Smooth muscle cell (in vitro differentiated cells): ENCODE measurements around the gene RERE. TPM values are rescaled to one million over a fixed set of nuclear protein-coding genes. Genes with fewer than 3 reads are reported as not detected.
A peak's percentile ranks its signal among the peaks of the same experiment; 100 is the strongest.

Experiments
- DNase-seq: peaks from one replicate; lab custom pipeline; 2025; ENCODE audit not compliant: unreplicated experiment; lab: John Stamatoyannopoulos, UW
- H2AFZ ChIP-seq: fragments of 200-600 bp; sonication (generic); 2 replicates; pipeline ENCODE4 v1.6.0; 2016; ENCODE audit warnings: antibody characterized with exemption, low read depth, mild to moderate bottlenecking
- H3F3A ChIP-seq: fragments of 200-600 bp; sonication (generic); 2 replicates; pipeline ENCODE4 v1.6.0; 2017; ENCODE audit warnings: antibody characterized with exemption, low read depth
- H3K27ac ChIP-seq: fragments of 200-600 bp; sonication (generic); 2 replicates; pipeline ENCODE4 v1.5.1; 2016; ENCODE audit warnings: low read depth, mild to moderate bottlenecking
- H3K27me3 ChIP-seq: fragments of 200-600 bp; sonication (generic); 2 replicates; pipeline ENCODE4 v1.6.1; 2016; ENCODE audit warnings: low read depth, mild to moderate bottlenecking
- H3K36me3 ChIP-seq: fragments of 200-600 bp; sonication (generic); 2 replicates; pipeline ENCODE4 v1.5.1; 2016; ENCODE audit warnings: low read depth
- H3K4me1 ChIP-seq: fragments of 200-600 bp; sonication (generic); 2 replicates; pipeline ENCODE4 v1.5.1; 2016; ENCODE audit warnings: low read depth
- H3K4me2 ChIP-seq: fragments of 200-600 bp; sonication (generic); 2 replicates; pipeline ENCODE4 v1.6.0; 2016; ENCODE audit warnings: mild to moderate bottlenecking
- H3K4me3 ChIP-seq: fragments of 200-600 bp; sonication (generic); 2 replicates; pipeline ENCODE4 v1.5.1; 2016; ENCODE audit warnings: mild to moderate bottlenecking
- H3K79me2 ChIP-seq: fragments of 200-600 bp; sonication (generic); 2 replicates; pipeline ENCODE4 v1.6.0; 2016; ENCODE audit warnings: low read depth, mild to moderate bottlenecking
- H3K9ac ChIP-seq: fragments of 200-600 bp; sonication (generic); 2 replicates; pipeline ENCODE4 v1.6.0; 2016; ENCODE audit warnings: low read depth
- H3K9me3 ChIP-seq: fragments of 200-600 bp; sonication (generic); replicated peaks from 2 replicates; pipeline ENCODE4 v1.5.1; 2016; ENCODE audit warnings: low read depth
- H4K20me1 ChIP-seq: fragments of 200-600 bp; sonication (generic); 2 replicates; pipeline ENCODE4 v1.6.0; 2016; ENCODE audit warnings: low read depth
- WGBS: methylation state at CpG from one replicate; pipeline ENCODE4 v1.1.7; 2016; ENCODE audit warnings: low lambda C conversion rate; 5-methylcytosine and 5-hydroxymethylcytosine counted together
- polyA plus RNA-seq: library from polyadenylated mRNA; unstranded; fragments of >200 nt; fragmentation: Nextera tagmentation; extraction: Ambion mirVana; gene quantifications from 2 replicates; pipeline ENCODE4 v1.2.1, GENCODE V29; 2016
- total RNA-seq: library from RNA; depleted of rRNA; stranded (reverse); fragments of >200 nt; gene quantifications from 2 replicates; pipeline ENCODE4 v1.2.3, GENCODE V29; 2014
- TF ChIP-seq, protein P1 (sequence below): fragments of 200-600 bp; sonication (generic); IDR thresholded peaks from 2 replicates; pipeline ENCODE4 v1.5.1; 2017; ENCODE audit warnings: borderline replicate concordance, mild to moderate bottlenecking, antibody characterized with exemption; ENCODE audit not compliant: insufficient read depth, poor library complexity, severe bottlenecking

Gene RERE
- total and polyA plus RNA-seq, 2 experiments from 2014 or later: 45.6 to 59.2 TPM

DNA sequence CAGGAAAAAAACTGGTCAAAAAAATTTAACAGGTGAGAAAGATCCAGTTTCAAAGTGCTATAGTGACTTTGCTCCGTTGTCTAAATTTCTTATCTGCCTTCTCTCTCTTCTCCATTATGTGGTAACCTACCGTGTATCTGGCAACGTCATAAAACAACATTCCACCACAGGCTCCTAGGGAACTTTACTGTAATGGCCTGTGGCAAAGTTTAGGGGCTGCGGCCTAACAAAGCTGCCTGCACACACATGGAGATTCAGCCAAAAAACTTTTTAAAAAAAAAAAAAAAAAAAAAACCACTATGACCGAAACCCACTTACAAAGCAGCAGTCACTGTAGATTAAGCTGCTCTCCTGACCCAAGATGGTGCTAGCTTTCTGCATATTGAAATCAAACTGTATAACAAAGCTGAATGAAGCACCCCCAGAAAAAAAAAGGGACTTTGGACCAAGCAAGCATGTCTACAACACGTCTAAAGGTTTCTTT is 296.9 kb downstream of the RERE start:
- Histone ChIP-seq H3K27me3 (no peaks in the 10 kb centered on the region), H3K9ac (no peak overlapping the region), H2AFZ (no peak overlapping the region), H3K4me2 (peak overlapping the region; percentile 27), H3F3A (peaks cover 22% of the 10 kb centered on the region), H3K9me3 (no peaks in the 10 kb centered on the region), H3K79me2 (peaks cover 70% of the 10 kb centered on the region), H3K4me3 (no peak overlapping the region), H3K4me1 (peaks cover 29% of the 10 kb centered on the region), H3K36me3 (no peaks in the 10 kb centered on the region), H4K20me1 (peaks cover 52% of the 10 kb centered on the region), H3K27ac (peak overlapping the region; percentile 91)
- WGBS: 40% methylated on average over 6 of the region's 6 CpGs
- no peak for DNase-seq
- TF ChIP-seq, protein P1, sequence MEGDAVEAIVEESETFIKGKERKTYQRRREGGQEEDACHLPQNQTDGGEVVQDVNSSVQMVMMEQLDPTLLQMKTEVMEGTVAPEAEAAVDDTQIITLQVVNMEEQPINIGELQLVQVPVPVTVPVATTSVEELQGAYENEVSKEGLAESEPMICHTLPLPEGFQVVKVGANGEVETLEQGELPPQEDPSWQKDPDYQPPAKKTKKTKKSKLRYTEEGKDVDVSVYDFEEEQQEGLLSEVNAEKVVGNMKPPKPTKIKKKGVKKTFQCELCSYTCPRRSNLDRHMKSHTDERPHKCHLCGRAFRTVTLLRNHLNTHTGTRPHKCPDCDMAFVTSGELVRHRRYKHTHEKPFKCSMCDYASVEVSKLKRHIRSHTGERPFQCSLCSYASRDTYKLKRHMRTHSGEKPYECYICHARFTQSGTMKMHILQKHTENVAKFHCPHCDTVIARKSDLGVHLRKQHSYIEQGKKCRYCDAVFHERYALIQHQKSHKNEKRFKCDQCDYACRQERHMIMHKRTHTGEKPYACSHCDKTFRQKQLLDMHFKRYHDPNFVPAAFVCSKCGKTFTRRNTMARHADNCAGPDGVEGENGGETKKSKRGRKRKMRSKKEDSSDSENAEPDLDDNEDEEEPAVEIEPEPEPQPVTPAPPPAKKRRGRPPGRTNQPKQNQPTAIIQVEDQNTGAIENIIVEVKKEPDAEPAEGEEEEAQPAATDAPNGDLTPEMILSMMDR: no peak

DNA sequence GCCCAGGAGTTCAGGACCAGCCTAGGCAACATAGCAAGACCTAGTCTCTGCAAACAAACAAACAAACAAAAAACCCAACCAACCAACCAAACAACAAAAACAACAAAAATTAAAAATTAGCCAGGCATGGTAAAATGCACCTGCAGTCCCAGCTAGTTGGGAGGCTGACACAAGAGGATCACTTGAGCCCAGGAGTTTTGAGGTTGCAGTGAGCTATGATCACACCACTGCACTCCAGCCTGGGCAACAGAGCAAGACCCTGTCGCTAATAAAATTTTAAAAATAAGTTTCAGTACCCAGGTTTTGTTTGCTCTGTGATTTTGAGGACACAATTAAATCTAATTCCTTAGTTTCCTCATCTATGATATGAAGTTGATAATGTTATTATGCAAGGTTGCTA is 298.3 kb downstream of the RERE start:
- Histone ChIP-seq H3K27ac (peak overlapping the region; percentile 91), H3K79me2 (peaks cover 78% of the 10 kb centered on the region), H4K20me1 (peaks cover 48% of the 10 kb centered on the region), H3K9me3 (no peaks in the 10 kb centered on the region), H2AFZ (no peak overlapping the region), H3F3A (peaks cover 22% of the 10 kb centered on the region), H3K4me1 (peaks cover 20% of the 10 kb centered on the region), H3K9ac (no peak overlapping the region), H3K27me3 (no peaks in the 10 kb centered on the region), H3K4me2 (no peak overlapping the region), H3K36me3 (no peaks in the 10 kb centered on the region), H3K4me3 (no peak overlapping the region)
- TF ChIP-seq, protein P1: no peak
- 100% methylated on average over 1 of the region's 1 CpG for WGBS
- no peak for DNase-seq

DNA sequence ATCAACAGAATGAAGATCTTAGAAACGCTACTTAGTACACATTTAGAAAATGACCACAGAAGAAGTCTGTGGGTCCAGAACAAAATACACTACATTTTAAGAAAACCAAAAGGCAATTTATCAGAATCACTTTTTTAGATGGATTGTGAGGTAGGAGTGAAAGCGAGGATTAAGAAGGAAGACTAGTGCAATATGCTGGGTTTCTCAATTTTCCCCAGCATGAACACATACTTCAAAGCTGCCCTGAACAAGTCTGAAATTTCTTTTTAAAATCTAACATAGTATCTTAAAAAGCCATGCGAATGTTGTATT is 299.0 kb downstream of the RERE start:
- H3K27ac ChIP-seq: peak overlapping the region; percentile 91
- peaks cover 77% of the 10 kb centered on the region for H3K79me2 ChIP-seq
- WGBS: 52% methylated on average over 3 of the region's 3 CpGs

More for the DNA sequence above, 299.0 kb downstream of the RERE start:
- no peak overlapping the region for H3K4me3 ChIP-seq
- no peaks in the 10 kb centered on the region for H3K27me3 ChIP-seq
- peaks cover 42% of the 10 kb centered on the region for H4K20me1 ChIP-seq
- peaks cover 20% of the 10 kb centered on the region for H3K4me1 ChIP-seq
- H3K9me3 ChIP-seq: no peaks in the 10 kb centered on the region
- no peak for DNase-seq
- peak overlapping the region; percentile 42 for H3K4me2 ChIP-seq
- no peak overlapping the region for H2AFZ ChIP-seq
- TF ChIP-seq, protein P1: no peak
- H3K9ac ChIP-seq: peak overlapping the region; percentile 56
- H3K36me3 ChIP-seq: no peaks in the 10 kb centered on the region
- H3F3A ChIP-seq: peaks cover 22% of the 10 kb centered on the region
